C1 segment of cervical spinal cord (tissue), 14 donors: Measurements from ENCODE around the gene LRP2.

Source experiments
- DNase-seq, 14 donors: peaks; one replicate each; lab custom pipeline; 2025; lab: John Stamatoyannopoulos, UW

Gene LRP2

GRCh38 chr2:169247211-169247610 is 115.1 kb downstream of the LRP2 start:
- peak in 1 of 14 donors; percentile 80 for DNase-seq

- DNase-seq = no peak
These were observed 121.9 kb downstream of the LRP2 start for GRCh38 chr2:169240405-169240804.

- no peak for DNase-seq
These were observed 124.4 kb downstream of the LRP2 start for GRCh38 chr2:169237939-169238338.

GRCh38 chr2:169237286-169237685 is 125.0 kb downstream of the LRP2 start:
- no peak for DNase-seq

GRCh38 chr2:169232551-169233154 is 129.7 kb downstream of the LRP2 start:
- DNase-seq = peak in 3 of 14 donors; percentile 7 to 95 (median 10)

- no peak for DNase-seq
These were observed 132.1 kb downstream of the LRP2 start for GRCh38 chr2:169230204-169230603.

- no peak for DNase-seq
These were observed 132.7 kb downstream of the LRP2 start for GRCh38 chr2:169229590-169229989.

- no peak for DNase-seq
These were observed 136.4 kb downstream of the LRP2 start for GRCh38 chr2:169225906-169226305.

- DNase-seq = no peak
These were observed 137.0 kb downstream of the LRP2 start for GRCh38 chr2:169225233-169225750.

GRCh38 chr2:169222665-169223064 is 139.7 kb downstream of the LRP2 start:
- DNase-seq = no peak

- DNase-seq = peak in 1 of 14 donors; percentile 14
These were observed 140.5 kb downstream of the LRP2 start for GRCh38 chr2:169221745-169222369.

- DNase-seq = no peak
These were observed 151.4 kb downstream of the LRP2 start for GRCh38 chr2:169210917-169211316.

GRCh38 chr2:169208026-169208425 is 154.3 kb downstream of the LRP2 start:
- no peak for DNase-seq

- DNase-seq = no peak
These were observed 157.2 kb downstream of the LRP2 start for GRCh38 chr2:169205176-169205575.

- no peak for DNase-seq
These were observed 158.4 kb downstream of the LRP2 start for GRCh38 chr2:169203952-169204351.

GRCh38 chr2:169200756-169201155 is 161.6 kb downstream of the LRP2 start:
- DNase-seq = no peak

GRCh38 chr2:169193618-169194017 is 168.7 kb downstream of the LRP2 start:
- DNase-seq = no peak

- no peak for DNase-seq
These were observed 172.0 kb downstream of the LRP2 start for GRCh38 chr2:169190197-169190775.

GRCh38 chr2:169189132-169189531 is 173.2 kb downstream of the LRP2 start:
- DNase-seq = no peak

- DNase-seq = peak in 2 of 14 donors; percentile 2 to 13
These were observed 176.6 kb downstream of the LRP2 start for GRCh38 chr2:169185711-169186110.

GRCh38 chr2:169184074-169184473 is 178.3 kb downstream of the LRP2 start:
- no peak for DNase-seq

GRCh38 chr2:169182573-169182972 is 179.8 kb downstream of the LRP2 start:
- no peak for DNase-seq

- DNase-seq = no peak
These were observed 183.4 kb downstream of the LRP2 start for GRCh38 chr2:169178804-169179390.
